22Rv1 (cell line): Measurements from ENCODE around the gene RPTOR.

ENCODE experiments used
- H3K27ac ChIP-seq: fragments of 450-650 bp; 2 replicates; pipeline ENCODE4 v1.5.1; 2017
- ZFX ChIP-seq: fragments of 450-650 bp; IDR thresholded peaks from 2 replicates; pipeline ENCODE4 v1.6.1; 2017; ENCODE audit warnings: antibody characterized with exemption, borderline replicate concordance
- TF ChIP-seq, protein P1 (sequence below): fragments of 450-650 bp; IDR thresholded peaks from 2 replicates; pipeline ENCODE4 v1.5.1; 2017; ENCODE audit warnings: mild to moderate bottlenecking

Gene RPTOR

DNA sequence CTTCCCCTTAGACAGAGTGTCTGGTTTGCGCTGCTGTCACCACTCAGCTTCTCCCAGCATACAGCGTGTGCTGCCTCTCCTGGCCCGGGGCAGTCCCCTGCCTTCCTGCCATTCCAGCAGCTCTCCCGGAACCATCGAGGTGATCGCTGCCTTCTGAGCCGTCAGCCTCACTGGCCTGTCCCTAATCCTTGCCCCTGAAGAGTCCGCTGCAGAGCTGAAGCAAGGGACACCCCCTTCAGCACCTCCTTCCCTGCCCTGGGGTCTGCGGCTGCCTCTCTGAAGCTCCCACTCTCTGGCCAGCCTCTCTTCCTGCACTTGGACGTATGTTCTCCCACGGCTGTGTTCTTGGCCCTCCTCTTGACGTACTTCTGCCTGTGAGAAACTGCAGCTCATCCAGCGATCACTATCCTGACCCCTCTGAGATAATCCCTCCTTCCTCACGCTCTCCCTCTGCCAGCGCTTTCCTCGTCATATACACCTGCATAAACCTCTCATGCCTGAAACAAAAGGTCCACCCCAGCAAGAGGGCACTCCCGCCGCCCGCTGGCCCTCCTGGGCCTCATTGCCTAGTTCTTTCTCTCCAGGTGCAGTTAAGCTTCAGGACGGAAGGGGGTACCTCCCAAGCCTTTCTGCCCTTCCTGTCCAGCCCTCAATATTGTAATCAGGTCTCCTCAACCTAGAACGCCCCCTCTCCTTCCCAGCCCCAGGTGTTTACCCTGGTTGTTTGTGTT lies 226.4 kb downstream of the RPTOR start:
- no peak overlapping the region for H3K27ac ChIP-seq
- TF ChIP-seq, protein P1, sequence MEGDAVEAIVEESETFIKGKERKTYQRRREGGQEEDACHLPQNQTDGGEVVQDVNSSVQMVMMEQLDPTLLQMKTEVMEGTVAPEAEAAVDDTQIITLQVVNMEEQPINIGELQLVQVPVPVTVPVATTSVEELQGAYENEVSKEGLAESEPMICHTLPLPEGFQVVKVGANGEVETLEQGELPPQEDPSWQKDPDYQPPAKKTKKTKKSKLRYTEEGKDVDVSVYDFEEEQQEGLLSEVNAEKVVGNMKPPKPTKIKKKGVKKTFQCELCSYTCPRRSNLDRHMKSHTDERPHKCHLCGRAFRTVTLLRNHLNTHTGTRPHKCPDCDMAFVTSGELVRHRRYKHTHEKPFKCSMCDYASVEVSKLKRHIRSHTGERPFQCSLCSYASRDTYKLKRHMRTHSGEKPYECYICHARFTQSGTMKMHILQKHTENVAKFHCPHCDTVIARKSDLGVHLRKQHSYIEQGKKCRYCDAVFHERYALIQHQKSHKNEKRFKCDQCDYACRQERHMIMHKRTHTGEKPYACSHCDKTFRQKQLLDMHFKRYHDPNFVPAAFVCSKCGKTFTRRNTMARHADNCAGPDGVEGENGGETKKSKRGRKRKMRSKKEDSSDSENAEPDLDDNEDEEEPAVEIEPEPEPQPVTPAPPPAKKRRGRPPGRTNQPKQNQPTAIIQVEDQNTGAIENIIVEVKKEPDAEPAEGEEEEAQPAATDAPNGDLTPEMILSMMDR, result no peak
- no peak for TF ChIP-seq ZFX

DNA sequence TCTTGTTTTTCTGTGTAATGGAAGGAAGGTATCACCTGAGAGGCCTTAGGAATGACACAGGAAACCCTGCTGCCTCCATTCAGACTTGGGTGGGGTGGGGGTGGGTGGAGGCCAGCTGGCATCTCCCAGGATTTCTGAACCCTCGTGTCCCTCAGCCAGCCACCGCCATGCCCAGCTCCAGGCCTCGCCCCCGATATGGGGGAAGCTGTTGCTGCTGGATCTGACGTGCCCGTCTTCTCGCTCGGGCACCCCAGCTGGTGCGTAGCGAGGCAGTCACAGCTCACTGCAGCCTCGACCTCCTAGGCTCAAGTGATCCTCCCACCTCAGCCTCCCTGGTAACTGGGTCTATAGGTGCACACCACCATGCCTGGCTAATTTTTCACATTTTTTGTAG lies 227.0 kb downstream of the RPTOR start:
- TF ChIP-seq, protein P1, result no peak
- no peak for TF ChIP-seq ZFX
- H3K27ac ChIP-seq, result no peak overlapping the region

DNA sequence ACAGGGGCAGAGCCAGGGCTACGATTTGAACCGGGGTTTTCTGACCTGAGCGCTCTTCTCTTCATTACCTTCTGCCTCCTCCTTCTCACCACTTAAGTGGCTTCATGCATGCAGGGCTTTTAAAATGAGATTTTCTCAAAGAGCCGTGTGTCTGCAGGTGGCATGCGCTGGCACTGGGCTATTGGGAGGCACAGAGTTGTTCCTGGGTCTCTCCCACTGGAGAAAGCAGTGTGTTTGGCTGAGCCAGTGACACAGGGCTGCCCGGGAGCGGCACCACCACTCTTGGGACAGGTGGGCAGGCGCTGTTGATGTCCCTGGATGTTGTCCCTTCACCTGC lies 228.2 kb downstream of the RPTOR start:
- no peak overlapping the region for H3K27ac ChIP-seq
- no peak for TF ChIP-seq ZFX
- TF ChIP-seq, protein P1, result no peak

DNA sequence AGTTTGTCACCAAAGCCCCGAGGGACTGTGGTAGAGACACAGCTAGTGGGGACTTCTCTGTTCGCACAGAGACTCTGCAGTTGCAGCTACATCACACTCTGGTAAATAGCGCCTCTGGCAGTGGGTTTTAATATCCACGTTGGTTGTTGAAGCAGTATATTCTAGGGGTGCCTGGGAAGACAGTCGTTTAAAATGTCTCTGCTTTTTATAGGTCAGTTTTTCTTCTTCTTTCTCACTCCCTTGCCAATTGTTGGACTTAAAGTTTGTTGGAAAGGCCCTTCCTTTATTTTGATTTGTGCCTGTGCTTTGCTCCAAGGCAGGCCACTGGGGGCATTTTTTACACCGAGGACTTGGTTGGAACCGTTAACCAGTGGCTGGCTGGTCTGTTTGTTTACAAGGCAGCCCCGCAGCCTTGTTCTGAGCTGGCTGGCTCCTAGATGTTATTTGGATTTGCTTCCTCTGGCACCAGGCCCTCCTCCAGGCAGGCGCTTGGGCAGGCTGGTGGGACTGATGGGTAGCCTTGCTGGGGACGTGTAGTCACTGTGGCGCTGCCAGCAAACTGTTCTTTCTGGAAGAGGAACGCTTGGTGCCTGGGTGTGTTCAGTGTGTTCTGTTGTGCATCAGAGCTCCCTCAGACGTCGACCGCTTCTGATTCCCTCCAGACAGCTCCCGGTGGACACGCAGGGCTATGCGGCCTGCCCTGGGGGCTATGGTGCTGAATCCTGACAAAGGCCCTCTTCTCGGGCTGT lies 228.8 kb downstream of the RPTOR start:
- TF ChIP-seq ZFX, result no peak
- TF ChIP-seq, protein P1, result no peak; the same call in 1 of the 2 replicates
- H3K27ac ChIP-seq, result no peak overlapping the region

DNA sequence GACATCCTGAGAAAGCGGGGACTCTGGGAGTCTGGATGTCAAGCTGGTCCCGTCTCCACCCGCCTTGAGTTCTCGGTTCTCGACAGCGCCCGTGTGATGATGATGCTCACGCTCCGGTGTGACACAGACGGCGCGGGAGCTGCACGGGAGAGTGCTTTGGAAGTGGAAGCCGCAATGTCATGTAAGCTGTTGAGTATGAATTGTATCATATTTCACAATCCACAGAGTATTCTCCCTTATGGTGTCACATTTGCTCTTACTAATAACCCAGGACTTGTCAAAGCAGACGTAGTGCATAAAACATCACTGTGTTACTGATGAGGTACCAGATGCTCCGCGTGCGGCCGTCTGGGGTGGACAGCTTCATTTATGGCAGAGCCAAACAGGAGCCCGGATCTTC lies 229.5 kb downstream of the RPTOR start:
- TF ChIP-seq, protein P1, result no peak
- no peak for TF ChIP-seq ZFX
- no peak overlapping the region for H3K27ac ChIP-seq

DNA sequence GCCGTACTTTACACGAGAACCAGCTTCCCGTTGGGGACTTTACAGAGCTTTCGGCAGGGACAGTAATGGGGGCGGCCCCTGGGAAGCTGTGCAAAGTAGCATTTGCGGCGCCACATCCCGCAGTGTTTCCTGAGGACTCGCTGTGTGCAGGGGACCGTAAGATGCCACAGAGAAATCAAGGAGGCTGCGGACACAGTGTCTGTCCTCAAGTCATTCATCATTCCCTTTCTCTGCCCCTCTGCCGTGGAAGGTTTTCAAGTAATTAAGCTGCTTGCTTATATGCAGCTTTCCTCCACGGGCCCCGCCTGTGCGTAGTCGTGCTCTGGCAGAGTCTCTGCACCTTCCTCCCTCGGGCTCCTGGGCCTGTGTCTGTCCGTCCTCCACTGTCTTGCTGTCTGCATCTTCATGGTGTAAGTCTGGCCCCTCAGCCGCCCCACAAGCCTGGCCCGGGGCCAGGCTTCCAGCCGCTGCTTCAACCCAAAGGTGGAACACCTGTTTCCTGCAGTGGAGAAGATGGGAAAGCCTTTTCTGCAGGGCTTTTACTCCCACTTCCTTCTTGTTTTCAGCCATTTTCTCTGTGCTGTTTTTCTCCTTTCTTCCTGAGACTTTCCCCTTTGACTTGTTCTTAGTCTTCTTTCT lies 230.1 kb downstream of the RPTOR start:
- TF ChIP-seq, protein P1, result no peak
- no peak for TF ChIP-seq ZFX
- H3K27ac ChIP-seq, result no peak overlapping the region

DNA sequence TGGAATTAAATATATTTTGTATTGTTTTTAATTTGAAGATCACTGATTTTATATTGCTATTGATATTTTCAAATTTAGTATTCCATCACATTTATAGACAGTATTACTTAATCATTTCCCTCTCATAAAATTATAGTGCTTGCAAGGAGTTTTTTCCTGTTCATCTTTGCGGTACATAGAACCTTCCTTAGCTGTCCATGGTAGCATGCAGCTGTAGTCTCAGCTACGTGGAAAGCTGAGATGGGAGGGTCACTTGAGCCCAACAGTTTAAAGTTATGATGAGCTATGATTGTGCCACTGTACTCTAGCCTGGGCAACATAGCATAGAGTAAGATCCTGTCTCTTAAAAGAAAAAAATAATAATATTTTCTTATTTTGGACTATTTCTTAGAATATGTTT lies 231.2 kb downstream of the RPTOR start:
- H3K27ac ChIP-seq, result no peak overlapping the region
- TF ChIP-seq, protein P1, result no peak
- no peak for TF ChIP-seq ZFX
